Measurements from ENCODE around the gene PTGS1.

DNA sequence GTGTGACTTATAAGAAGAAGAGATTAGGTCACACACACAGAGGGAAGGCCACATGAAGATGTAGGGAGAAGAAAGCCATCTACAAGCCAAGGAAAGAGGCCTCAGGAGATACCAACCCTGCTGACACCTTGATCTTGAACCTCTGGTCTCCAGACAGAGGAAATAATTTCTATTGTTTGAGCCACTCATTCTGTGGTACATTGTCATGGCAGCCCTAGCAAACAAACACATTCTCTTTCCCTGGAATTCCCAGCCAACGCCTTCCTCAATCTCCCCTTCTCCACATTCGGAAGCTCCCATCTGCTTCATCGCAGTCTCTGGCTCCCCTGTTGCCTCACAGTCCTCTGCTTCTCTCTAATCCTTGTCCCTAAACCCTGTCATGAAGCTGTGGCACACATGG is 16.7 kb downstream of the PTGS1 start:
- no peak for TF ChIP-seq EZH2 (IDR thresholded peaks at IDR 0.05; ENCODE audit: low read depth)
- TF ChIP-seq, protein P1, sequence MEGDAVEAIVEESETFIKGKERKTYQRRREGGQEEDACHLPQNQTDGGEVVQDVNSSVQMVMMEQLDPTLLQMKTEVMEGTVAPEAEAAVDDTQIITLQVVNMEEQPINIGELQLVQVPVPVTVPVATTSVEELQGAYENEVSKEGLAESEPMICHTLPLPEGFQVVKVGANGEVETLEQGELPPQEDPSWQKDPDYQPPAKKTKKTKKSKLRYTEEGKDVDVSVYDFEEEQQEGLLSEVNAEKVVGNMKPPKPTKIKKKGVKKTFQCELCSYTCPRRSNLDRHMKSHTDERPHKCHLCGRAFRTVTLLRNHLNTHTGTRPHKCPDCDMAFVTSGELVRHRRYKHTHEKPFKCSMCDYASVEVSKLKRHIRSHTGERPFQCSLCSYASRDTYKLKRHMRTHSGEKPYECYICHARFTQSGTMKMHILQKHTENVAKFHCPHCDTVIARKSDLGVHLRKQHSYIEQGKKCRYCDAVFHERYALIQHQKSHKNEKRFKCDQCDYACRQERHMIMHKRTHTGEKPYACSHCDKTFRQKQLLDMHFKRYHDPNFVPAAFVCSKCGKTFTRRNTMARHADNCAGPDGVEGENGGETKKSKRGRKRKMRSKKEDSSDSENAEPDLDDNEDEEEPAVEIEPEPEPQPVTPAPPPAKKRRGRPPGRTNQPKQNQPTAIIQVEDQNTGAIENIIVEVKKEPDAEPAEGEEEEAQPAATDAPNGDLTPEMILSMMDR (conservative IDR thresholded peaks at IDR 0.05), result no peak
